ENCODE data around the gene GIMAP8. TPM values are rescaled to one million over a fixed set of nuclear protein-coding genes. Genes with fewer than 3 reads are reported as not detected.
"Not testable (repeated sequence)": the region's sequence is repeated elsewhere in the genome, so short reads cannot be mapped to it uniquely, and the experiment has no call there.

GIMAP8 gene
- polyA plus RNA-seq, 1 experiment: not detected

- Histone ChIP-seq H3K36me3 (ENCODE audit: control insufficient read depth, insufficient read depth, low read length) (no peaks in the 10 kb centered on the region), H3K27me3 (ENCODE audit: control insufficient read depth, insufficient read depth, low read length) (no peaks in the 10 kb centered on the region), H3K4me3 (ENCODE audit: low read depth, low read length) (no peak overlapping the region)
- DNase-seq (ENCODE audit: low read depth): no peak
- CTCF ChIA-PET: no interaction called here
- TF ChIP-seq, protein P1, sequence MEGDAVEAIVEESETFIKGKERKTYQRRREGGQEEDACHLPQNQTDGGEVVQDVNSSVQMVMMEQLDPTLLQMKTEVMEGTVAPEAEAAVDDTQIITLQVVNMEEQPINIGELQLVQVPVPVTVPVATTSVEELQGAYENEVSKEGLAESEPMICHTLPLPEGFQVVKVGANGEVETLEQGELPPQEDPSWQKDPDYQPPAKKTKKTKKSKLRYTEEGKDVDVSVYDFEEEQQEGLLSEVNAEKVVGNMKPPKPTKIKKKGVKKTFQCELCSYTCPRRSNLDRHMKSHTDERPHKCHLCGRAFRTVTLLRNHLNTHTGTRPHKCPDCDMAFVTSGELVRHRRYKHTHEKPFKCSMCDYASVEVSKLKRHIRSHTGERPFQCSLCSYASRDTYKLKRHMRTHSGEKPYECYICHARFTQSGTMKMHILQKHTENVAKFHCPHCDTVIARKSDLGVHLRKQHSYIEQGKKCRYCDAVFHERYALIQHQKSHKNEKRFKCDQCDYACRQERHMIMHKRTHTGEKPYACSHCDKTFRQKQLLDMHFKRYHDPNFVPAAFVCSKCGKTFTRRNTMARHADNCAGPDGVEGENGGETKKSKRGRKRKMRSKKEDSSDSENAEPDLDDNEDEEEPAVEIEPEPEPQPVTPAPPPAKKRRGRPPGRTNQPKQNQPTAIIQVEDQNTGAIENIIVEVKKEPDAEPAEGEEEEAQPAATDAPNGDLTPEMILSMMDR (IDR thresholded peaks at IDR 0.05; ENCODE audit: insufficient read depth, low read depth, low read length): no peak
- POLR2A ChIA-PET: no interaction called here
Observed at GRCh38 chr7:150481922-150482321, 31.5 kb downstream of the GIMAP8 start.

GRCh38 chr7:150483514-150483913 is 33.1 kb downstream of the GIMAP8 start:
- CTCF ChIA-PET; DNase-seq (ENCODE audit: low read depth); H3K36me3 ChIP-seq (ENCODE audit: control insufficient read depth, insufficient read depth, low read length); POLR2A ChIA-PET; H3K4me3 ChIP-seq (ENCODE audit: low read depth, low read length); H3K27me3 ChIP-seq (ENCODE audit: control insufficient read depth, insufficient read depth, low read length): not testable (repeated sequence)

GRCh38 chr7:150484071-150484470 is 33.6 kb downstream of the GIMAP8 start:
- POLR2A ChIA-PET; CTCF ChIA-PET; DNase-seq (ENCODE audit: low read depth); H3K27me3 ChIP-seq (ENCODE audit: control insufficient read depth, insufficient read depth, low read length); H3K36me3 ChIP-seq (ENCODE audit: control insufficient read depth, insufficient read depth, low read length); H3K4me3 ChIP-seq (ENCODE audit: low read depth, low read length): not testable (repeated sequence)

GRCh38 chr7:150487625-150488024 is 37.2 kb downstream of the GIMAP8 start:
- DNase-seq (ENCODE audit: low read depth): no peak
- no peaks in the 10 kb centered on the region for H3K36me3 ChIP-seq (ENCODE audit: control insufficient read depth, insufficient read depth, low read length)
- H3K27me3 ChIP-seq (ENCODE audit: control insufficient read depth, insufficient read depth, low read length): no peaks in the 10 kb centered on the region
- TF ChIP-seq, protein P1 (IDR thresholded peaks at IDR 0.05; ENCODE audit: insufficient read depth, low read depth, low read length): no peak
- CTCF ChIA-PET: no interaction called here
- H3K4me3 ChIP-seq (ENCODE audit: low read depth, low read length): no peak overlapping the region
- POLR2A ChIA-PET: no interaction called here

GRCh38 chr7:150489782-150490181 is 39.4 kb downstream of the GIMAP8 start:
- DNase-seq (ENCODE audit: low read depth): no peak

GRCh38 chr7:150493442-150493841 is 43.0 kb downstream of the GIMAP8 start:
- H3K4me3 ChIP-seq (ENCODE audit: low read depth, low read length); POLR2A ChIA-PET; H3K27me3 ChIP-seq (ENCODE audit: control insufficient read depth, insufficient read depth, low read length); DNase-seq (ENCODE audit: low read depth); H3K36me3 ChIP-seq (ENCODE audit: control insufficient read depth, insufficient read depth, low read length); CTCF ChIA-PET: not testable (repeated sequence)

More at GRCh38 chr7:150489782-150490181, 39.4 kb downstream of the GIMAP8 start:
- CTCF ChIA-PET: no interaction called here
- Histone ChIP-seq H3K27me3 (ENCODE audit: control insufficient read depth, insufficient read depth, low read length) (no peaks in the 10 kb centered on the region), H3K36me3 (ENCODE audit: control insufficient read depth, insufficient read depth, low read length) (no peaks in the 10 kb centered on the region), H3K4me3 (ENCODE audit: low read depth, low read length) (no peak overlapping the region)
- TF ChIP-seq, protein P1 (IDR thresholded peaks at IDR 0.05; ENCODE audit: insufficient read depth, low read depth, low read length): no peak
- POLR2A ChIA-PET: no interaction called here

GRCh38 chr7:150502519-150502918 is 52.1 kb downstream of the GIMAP8 start:
- ChIA-PET POLR2A (no interaction called here), CTCF (no interaction called here)
- TF ChIP-seq, protein P1 (IDR thresholded peaks at IDR 0.05; ENCODE audit: insufficient read depth, low read depth, low read length): no peak
- Histone ChIP-seq H3K4me3 (ENCODE audit: low read depth, low read length) (no peak overlapping the region), H3K36me3 (ENCODE audit: control insufficient read depth, insufficient read depth, low read length) (no peaks in the 10 kb centered on the region), H3K27me3 (ENCODE audit: control insufficient read depth, insufficient read depth, low read length) (no peaks in the 10 kb centered on the region)
- no peak for DNase-seq (ENCODE audit: low read depth)
